Measurements from ENCODE around the gene IBA57.

GRCh38 chr1:228182296-228183030 lies 16.9 kb downstream of the IBA57 start:
- TF ChIP-seq POLR2A (IDR thresholded peaks at IDR 0.05) (no peak), CTCF (IDR thresholded peaks at IDR 0.05) (no peak)
